ENCODE data around the gene LILRB5. TPM values are rescaled to one million over a fixed set of nuclear protein-coding genes. Genes with fewer than 3 reads are reported as not detected.
A peak's percentile ranks its signal among the peaks of the same experiment; 100 is the strongest.
"Not testable (repeated sequence)": the region's sequence is repeated elsewhere in the genome, so short reads cannot be mapped to it uniquely, and the experiment has no call there.

Gene LILRB5
- total and polyA plus RNA-seq, 5 donors = 6.0 to 18.6 (median 11.5) TPM

GRCh38 chr19:54255105-54255775, 1.8 kb downstream of the LILRB5 start:
- ATAC-seq = no peak
- DNase-seq = peak in 1 of 3 donors; percentile 38
- no peaks in the 10 kb centered on the region for H3K4me1 ChIP-seq (ENCODE audit: control insufficient read depth, insufficient read depth, low read length)
- no peak overlapping the region for H3K4me3 ChIP-seq (ENCODE audit: low read length)
- no peak overlapping the region for H3K27ac ChIP-seq (ENCODE audit: low read length)
- WGBS = 55% methylated on average over 26 of the region's 26 CpGs
- intact Hi-C loops (cut with DNase I) = no loop called here
- no peaks in the 10 kb centered on the region for H3K9me3 ChIP-seq (ENCODE audit: control insufficient read depth, low read length)
- no peaks in the 10 kb centered on the region for H3K27me3 ChIP-seq (ENCODE audit: control insufficient read depth, insufficient read depth)

GRCh38 chr19:54254195-54254906, 2.7 kb downstream of the LILRB5 start:
- no peaks in the 10 kb centered on the region for H3K4me1 ChIP-seq (ENCODE audit: control insufficient read depth, insufficient read depth, low read length)
- peak in 1 of 3 donors; percentile 28 for DNase-seq
- no peak overlapping the region for H3K4me3 ChIP-seq (ENCODE audit: low read length)
- intact Hi-C loops (cut with DNase I) = no loop called here
- 53% methylated on average over 17 of the region's 17 CpGs for WGBS
- H3K27me3 ChIP-seq (ENCODE audit: control insufficient read depth, insufficient read depth) = no peaks in the 10 kb centered on the region
- H3K9me3 ChIP-seq (ENCODE audit: control insufficient read depth, low read length) = no peaks in the 10 kb centered on the region
- no peak for ATAC-seq
- no peak overlapping the region for H3K27ac ChIP-seq (ENCODE audit: low read length)

DNA sequence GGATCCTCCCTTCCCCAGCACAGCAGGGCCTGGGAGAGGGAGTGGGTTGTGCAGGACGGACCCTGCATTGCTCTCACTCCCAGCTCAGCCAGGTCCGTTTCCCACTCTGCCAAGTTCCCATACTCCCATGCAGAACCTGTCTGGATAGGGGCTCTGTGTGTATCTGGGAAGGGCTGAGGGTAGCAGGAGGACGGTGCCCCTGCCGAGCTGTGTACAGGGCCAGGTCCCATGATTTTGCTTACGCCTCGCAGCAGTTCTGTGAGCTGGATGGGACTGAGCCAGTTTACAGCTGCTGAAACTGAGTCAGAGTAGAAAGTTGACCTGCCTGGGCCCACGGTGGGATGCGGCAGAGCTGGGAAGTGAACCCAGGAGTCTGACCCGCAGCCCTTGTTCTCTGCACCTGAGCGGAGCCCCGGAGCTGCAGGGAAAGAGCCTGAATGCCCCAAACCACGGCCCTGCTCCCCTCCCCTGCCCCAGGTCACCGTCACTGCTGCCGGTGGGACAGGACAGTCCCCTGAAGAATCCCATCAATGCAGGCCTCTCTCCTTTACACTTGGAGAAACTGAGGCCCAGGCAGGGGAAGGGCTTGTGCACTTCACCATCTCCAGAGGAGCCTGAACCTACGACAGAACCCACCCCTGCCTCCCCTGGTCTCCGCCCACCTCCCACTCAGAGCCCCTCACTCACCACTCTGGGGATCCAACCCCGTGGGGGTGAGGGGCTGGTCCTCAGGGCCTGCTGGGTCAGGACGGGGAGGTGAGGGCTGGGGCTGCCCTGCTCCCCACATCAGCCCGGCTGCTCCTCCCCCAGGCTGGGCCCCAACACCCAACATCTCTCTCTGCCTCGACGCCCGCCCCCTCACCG, 3.5 kb downstream of the LILRB5 start:
- Histone ChIP-seq H3K4me1 (ENCODE audit: control insufficient read depth, insufficient read depth, low read length) (no peaks in the 10 kb centered on the region), H3K4me3 (ENCODE audit: low read length) (no peak overlapping the region), H3K27me3 (ENCODE audit: control insufficient read depth, insufficient read depth) (no peaks in the 10 kb centered on the region), H3K9me3 (ENCODE audit: control insufficient read depth, low read length) (no peaks in the 10 kb centered on the region), H3K27ac (ENCODE audit: low read length) (no peak overlapping the region)
- intact Hi-C loops (cut with DNase I) = no loop called here
- DNase-seq (no peak), ATAC-seq (peak in 1 of 2 donors; percentile 13)
- 64% methylated on average over 23 of the region's 23 CpGs for WGBS

- DNase-seq = no peak
- Histone ChIP-seq H3K9me3 (ENCODE audit: control insufficient read depth, low read length) (no peaks in the 10 kb centered on the region), H3K27me3 (ENCODE audit: control insufficient read depth, insufficient read depth) (no peaks in the 10 kb centered on the region), H3K4me3 (ENCODE audit: low read length) (no peak overlapping the region), H3K27ac (ENCODE audit: low read length) (no peak overlapping the region), H3K4me1 (ENCODE audit: control insufficient read depth, insufficient read depth, low read length) (no peaks in the 10 kb centered on the region)
- ATAC-seq = no peak
- WGBS = 77% methylated on average over 11 of the region's 11 CpGs
- intact Hi-C loops (cut with DNase I) = no loop called here
Observed at GRCh38 chr19:54252845-54253244, 4.2 kb downstream of the LILRB5 start.

- Histone ChIP-seq H3K27me3 (ENCODE audit: control insufficient read depth, insufficient read depth) (no peaks in the 10 kb centered on the region), H3K9me3 (ENCODE audit: control insufficient read depth, low read length) (no peaks in the 10 kb centered on the region), H3K4me1 (ENCODE audit: control insufficient read depth, insufficient read depth, low read length) (no peaks in the 10 kb centered on the region), H3K27ac (ENCODE audit: low read length) (no peak overlapping the region), H3K4me3 (ENCODE audit: low read length) (no peak overlapping the region)
- 70% methylated on average over 9 of the region's 9 CpGs for WGBS
- DNase-seq (no peak), ATAC-seq (no peak)
- intact Hi-C loops (cut with DNase I) = no loop called here
Observed at GRCh38 chr19:54252243-54252642, 4.8 kb downstream of the LILRB5 start.

DNA sequence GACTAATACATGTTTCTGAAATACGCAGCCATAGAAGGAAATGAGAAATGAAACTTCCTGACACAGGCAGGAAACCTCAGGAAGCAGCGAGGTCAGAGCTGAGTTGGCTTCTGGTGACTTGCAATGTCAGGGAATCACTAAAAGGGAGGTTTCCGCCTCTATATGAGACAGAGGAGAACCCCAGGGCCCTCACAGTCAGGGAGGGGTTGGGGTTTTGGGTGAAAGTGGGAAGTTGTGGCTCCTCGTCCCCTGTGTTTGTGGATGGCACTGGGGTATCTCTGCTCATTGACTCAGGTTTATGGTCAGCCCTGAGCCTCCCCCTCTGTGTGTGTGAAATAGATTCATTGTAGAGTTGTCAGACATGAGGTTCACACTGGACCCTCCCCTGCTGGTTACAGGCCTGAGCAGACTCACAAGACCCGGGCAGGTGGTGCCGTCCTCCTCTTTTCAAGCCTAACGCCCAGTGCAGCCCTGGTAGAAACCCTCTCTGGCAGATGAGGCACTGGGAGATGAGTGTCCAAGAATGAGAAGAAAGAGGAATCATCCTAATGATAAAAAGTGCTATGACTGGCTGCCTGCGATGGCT, 9.0 kb downstream of the LILRB5 start:
- Histone ChIP-seq H3K27me3 (ENCODE audit: control insufficient read depth, insufficient read depth) (no peaks in the 10 kb centered on the region), H3K4me3 (ENCODE audit: low read length) (no peak overlapping the region), H3K4me1 (ENCODE audit: control insufficient read depth, insufficient read depth, low read length) (no peaks in the 10 kb centered on the region), H3K27ac (ENCODE audit: low read length) (peak overlapping the region; percentile 18), H3K9me3 (ENCODE audit: control insufficient read depth, low read length) (no peaks in the 10 kb centered on the region)
- intact Hi-C loops (cut with DNase I) = no loop called here
- 56% methylated on average over 8 of the region's 8 CpGs for WGBS
- peak; percentile 79 to 80 for ATAC-seq
- peak in 1 of 3 donors; percentile 69 for DNase-seq

- Histone ChIP-seq H3K27ac (ENCODE audit: low read length) (no peak overlapping the region), H3K27me3 (ENCODE audit: control insufficient read depth, insufficient read depth) (no peaks in the 10 kb centered on the region), H3K9me3 (ENCODE audit: control insufficient read depth, low read length) (no peaks in the 10 kb centered on the region), H3K4me3 (ENCODE audit: low read length) (no peak overlapping the region), H3K4me1 (ENCODE audit: control insufficient read depth, insufficient read depth, low read length) (no peaks in the 10 kb centered on the region)
- 80% methylated on average over 20 of the region's 20 CpGs for WGBS
- DNase-seq = no peak
- intact Hi-C loops (cut with DNase I) = no loop called here
- peak in 1 of 2 donors; percentile 42 for ATAC-seq
Observed at GRCh38 chr19:54247106-54247930, 9.8 kb downstream of the LILRB5 start.

GRCh38 chr19:54245936-54246335, 11.1 kb downstream of the LILRB5 start:
- no peaks in the 10 kb centered on the region for H3K4me1 ChIP-seq (ENCODE audit: control insufficient read depth, insufficient read depth, low read length)
- H3K4me3 ChIP-seq (ENCODE audit: low read length) = no peak overlapping the region
- WGBS = 71% methylated on average over 3 of the region's 3 CpGs
- no peaks in the 10 kb centered on the region for H3K27me3 ChIP-seq (ENCODE audit: control insufficient read depth, insufficient read depth)
- intact Hi-C loops (cut with DNase I) = no loop called here
- DNase-seq (no peak), ATAC-seq (no peak)
- H3K27ac ChIP-seq (ENCODE audit: low read length) = no peak overlapping the region
- H3K9me3 ChIP-seq (ENCODE audit: control insufficient read depth, low read length) = no peaks in the 10 kb centered on the region

GRCh38 chr19:54243809-54244208, 13.3 kb downstream of the LILRB5 start:
- H3K4me1 ChIP-seq (ENCODE audit: control insufficient read depth, insufficient read depth, low read length); H3K9me3 ChIP-seq (ENCODE audit: control insufficient read depth, low read length); ATAC-seq; intact Hi-C loops (cut with DNase I); DNase-seq; H3K4me3 ChIP-seq (ENCODE audit: low read length); H3K27ac ChIP-seq (ENCODE audit: low read length); H3K27me3 ChIP-seq (ENCODE audit: control insufficient read depth, insufficient read depth): not testable (repeated sequence)
- WGBS = 54% methylated on average over 6 of the region's 8 CpGs

- H3K9me3 ChIP-seq (ENCODE audit: control insufficient read depth, low read length); H3K4me1 ChIP-seq (ENCODE audit: control insufficient read depth, insufficient read depth, low read length); intact Hi-C loops (cut with DNase I); DNase-seq; H3K27ac ChIP-seq (ENCODE audit: low read length); H3K4me3 ChIP-seq (ENCODE audit: low read length); H3K27me3 ChIP-seq (ENCODE audit: control insufficient read depth, insufficient read depth): not testable (repeated sequence)
- 52% methylated on average over 6 of the region's 6 CpGs for WGBS
- peak; percentile 62 to 69 for ATAC-seq
Observed at GRCh38 chr19:54242646-54243045, 14.4 kb downstream of the LILRB5 start, which contains the start of gene LILRA6. Gene LILRA6 (minus strand): TSS chr19:54242790.
